Hematopoietic multipotent progenitor cell treated with erythropoietin and hydrocortisone succinate and interleukin-3 and kit ligand, for 4 days (in vitro differentiated cells): ENCODE data around the gene ARL4A.
A peak's percentile ranks its signal among the peaks of the same experiment; 100 is the strongest.

ENCODE experiments used
- DNase-seq: peaks from one replicate; pipeline ENCODE4 v3.0.0-alpha.2; 2015

The ARL4A gene

DNA sequence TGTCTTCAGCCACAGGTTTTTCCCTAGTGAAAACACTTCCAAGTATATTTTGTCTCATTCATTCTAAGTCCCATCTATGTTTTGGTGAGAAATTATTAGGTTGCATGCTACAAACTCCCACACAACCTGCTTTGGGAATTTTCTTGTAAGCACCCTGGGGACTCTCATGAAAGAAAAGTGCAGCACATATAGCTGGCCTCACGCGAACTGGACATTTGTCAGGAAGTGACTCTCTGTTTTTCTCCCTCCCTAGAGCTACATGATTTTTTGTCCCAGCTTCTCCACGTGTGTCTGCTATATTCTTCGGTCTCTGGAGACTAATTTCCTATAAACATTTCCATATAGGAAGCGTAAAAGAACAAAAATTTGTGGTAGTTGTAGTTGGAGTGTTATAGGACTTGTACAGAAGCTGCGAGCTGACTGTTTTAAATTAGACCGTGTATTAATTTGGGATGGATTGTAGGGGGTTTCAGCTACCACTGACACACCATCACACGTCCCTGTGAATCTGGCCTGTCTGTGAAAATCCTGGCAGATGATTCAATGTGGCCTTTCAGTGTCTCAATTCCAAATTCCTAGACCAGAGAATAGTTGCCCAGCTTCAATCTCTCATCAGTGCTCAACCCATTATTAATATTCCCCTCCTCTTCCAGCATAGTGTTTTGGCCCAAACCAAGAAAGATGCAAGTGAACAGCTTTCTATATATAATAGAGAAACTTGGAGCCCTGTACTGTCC lies 40.2 kb downstream of the ARL4A start:
- no peak for DNase-seq

DNA sequence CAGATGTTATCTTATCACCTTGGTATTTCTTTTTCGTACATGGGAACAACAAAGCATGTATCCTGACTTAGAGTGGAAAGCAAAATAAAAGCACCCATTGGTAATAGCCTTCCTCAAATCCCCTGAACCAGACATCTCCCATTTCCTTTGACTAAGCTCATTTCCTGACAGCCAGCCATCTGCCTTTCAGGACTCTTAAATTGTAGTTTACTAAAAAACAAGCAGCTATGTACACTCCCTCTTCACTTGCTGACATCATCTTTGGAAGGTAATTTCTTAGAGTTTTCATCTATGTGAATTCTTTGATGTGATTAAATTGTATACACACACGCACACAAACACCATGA lies 40.7 kb downstream of the ARL4A start:
- peak; percentile 21 for DNase-seq

DNA sequence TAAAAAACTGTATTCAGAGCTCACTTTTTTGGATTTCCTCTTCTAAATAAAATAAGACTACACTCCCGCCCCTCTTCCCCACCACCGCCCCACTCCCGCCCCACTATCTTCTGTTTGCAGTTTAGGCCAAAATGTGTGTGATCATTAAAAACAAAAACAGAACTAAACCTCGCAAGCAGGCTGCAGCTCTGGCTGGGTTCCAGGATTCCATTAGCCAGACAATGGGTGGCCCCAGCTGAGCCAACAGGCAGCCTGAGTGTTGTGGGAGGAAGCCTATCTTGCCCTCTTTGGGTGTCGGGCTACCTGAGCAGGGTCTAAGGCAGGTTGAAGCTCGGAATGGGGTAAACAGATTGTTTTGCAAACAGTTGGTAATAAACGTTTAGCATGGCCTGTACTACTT lies 41.7 kb downstream of the ARL4A start:
- DNase-seq = peak; percentile 95

DNA sequence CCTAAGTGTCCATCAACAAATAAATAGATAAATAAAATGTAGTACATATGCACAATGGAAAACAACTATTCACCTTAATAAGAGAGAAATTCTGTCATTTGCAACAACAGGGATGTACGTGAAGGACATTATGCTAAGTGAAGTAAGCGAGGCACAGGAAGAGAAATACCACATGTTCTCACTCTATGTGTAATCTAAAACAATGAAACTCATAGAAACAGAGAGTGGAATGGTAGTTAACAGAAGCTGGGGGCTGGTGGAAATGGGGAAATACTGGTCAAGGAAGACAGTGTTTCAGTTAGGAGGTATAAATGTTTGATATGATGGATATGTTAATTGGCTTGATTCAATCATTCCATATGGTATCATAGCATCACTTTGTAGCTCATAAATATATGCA lies 43.1 kb downstream of the ARL4A start:
- DNase-seq = peak; percentile 24

DNA sequence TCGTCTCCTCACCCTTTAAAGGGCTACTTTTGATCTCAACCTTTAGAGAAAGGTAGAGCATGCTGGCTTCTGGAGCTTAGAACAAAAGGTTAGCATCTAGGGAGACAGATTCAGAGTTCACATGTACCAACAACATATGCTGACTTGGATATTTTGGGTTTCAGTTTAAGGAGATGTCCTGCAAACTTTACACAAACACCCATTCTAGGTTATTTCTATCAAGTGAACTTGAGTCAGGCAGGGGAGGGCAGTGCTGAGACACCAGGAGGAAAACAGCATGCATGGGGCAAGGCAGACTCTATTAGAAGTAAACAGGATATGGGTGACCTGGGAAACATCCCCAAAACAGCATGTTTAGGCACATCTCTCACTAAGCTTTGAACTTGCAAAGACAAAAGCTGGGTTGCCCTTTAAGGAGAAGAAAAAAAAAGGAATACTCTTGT lies 43.8 kb downstream of the ARL4A start:
- DNase-seq = peak; percentile 77

DNA sequence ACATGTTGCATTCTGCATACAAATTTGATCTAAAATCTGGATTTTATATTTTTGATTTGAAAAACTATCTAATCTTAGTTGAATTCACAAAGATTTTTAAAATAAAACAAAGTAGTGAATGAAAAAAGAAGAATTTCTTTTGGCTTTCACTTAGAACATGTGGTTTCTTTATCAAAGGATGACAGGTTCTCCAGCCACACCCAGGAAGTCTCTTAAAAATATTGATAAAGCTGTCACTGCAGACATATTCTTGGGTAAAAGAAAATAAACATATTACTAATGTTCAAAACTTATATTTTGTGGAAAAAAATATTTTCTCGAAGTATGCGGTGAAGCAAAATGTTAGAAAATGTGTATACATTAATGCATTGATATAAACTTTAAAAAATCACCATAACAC lies 44.3 kb downstream of the ARL4A start:
- DNase-seq = peak; percentile 91

DNA sequence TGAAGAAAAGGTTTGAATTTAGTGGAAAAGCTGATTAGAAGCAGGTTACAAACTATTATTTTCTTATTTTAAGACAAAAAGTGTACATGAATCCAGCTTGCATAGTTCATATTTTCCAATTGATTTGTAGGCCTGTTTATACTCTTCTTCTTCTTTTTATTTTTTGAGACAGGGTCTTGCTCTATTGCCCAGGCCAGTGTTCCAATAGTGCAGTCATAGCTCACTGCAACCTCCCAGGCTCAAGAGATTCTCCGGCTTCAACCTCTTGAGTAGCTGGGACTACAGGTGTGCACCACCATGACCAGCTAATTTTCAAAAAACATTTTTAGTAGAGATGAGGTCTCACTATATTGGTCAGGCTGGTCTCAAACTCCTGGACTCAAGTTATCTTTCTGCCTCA lies 45.0 kb downstream of the ARL4A start:
- DNase-seq = no peak

DNA sequence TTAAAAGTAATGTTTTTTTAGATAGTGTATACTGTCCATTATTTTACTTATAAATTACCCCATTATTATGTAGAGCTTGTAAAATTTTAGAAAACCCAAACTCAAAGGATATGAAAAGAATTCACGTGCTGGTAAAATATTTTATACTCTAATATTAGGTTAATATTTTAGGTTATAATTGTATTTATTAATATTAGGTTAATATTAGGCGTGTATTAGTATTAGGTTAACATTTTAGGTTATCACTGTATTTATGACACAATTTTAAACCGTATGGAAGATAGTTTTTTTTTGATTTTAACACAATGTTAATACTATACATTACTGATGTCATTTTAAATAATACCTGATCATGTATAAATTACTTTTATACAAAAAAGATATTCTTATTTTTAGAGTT lies 48.5 kb downstream of the ARL4A start:
- no peak for DNase-seq

DNA sequence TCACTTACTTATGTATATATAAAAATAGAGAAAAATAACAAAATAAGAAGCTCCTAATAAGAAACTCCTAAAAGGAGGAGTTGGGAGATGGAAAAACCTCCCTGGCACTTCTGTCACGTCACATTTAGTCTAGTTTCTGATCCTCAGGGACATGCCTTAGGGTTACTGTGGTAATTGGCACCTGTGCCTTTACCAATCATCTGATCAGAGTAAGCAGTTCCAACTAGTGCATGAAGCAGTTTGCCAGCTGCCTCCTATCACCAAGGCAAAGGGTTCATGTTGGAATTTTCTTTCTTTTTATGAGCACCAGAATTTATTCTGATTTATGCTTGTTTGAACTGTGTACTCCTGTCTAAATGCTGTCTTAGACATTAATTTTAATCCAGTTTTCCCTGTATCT lies 49.9 kb downstream of the ARL4A start:
- no peak for DNase-seq

DNA sequence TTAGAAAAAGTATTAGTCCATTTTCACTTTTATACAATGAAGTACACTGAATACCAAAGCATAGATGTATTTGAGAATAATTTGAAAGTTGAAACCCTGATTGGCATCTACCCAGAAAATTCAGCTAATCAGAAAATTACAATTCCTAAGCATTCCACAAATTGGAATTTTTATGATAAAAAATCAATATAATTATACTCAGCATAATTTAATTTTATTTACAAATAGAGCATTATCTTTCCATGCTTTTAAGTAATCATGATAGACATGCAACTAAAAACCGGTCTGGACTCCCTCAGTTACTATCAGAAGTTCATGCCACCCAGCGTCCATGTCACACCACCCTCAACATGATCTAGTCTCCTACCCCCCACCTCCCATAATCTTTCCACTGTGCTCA lies 50.4 kb downstream of the ARL4A start:
- DNase-seq = no peak

DNA sequence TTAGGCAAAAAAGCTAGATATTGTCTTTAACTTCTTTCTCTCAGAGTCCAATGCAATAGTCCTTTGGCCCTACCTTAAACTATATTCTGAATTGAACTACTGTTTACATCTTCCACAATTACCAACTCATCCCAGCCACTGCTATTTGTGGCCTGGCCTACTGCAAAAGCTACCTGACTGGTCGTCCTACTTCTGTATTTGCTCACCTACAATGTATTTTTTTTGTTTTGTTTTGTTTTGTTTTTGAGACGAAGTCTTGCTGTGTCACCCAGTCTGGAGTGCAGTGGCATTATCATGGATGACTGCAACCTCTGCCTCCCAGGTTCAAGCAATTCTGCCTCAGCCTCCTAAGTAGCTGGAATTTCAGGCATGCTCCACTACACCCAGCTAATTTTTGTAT lies 51.2 kb downstream of the ARL4A start:
- no peak for DNase-seq
